Body of pancreas (tissue), 4 donors: ENCODE results near the gene MLLT6. TPM values are rescaled to one million over a fixed set of nuclear protein-coding genes. Genes with fewer than 3 reads are reported as not detected.

Experiments
- ATAC-seq: fragments of 150-250 bp; one replicate; pipeline ENCODE4 v1.9.1; 2016
- DNase-seq, 4 donors: peaks; one replicate each; pipeline ENCODE4 v3.0.0-alpha.2; 2019
- H3K27ac ChIP-seq, 4 donors: fragments of 200-600 bp; sonication (generic); 1 replicate in 3 of 4; 2 replicates in 1 of 4; pipeline versions ENCODE4 v1.5.1 to v1.6.1; 2016 to 2019; ENCODE audit warnings: mild to moderate bottlenecking in 1 of 4, mixed read lengths in 1 of 4, moderate library complexity in 1 of 4
- H3K27me3 ChIP-seq, 2 donors: fragments of 200-600 bp; sonication (generic); one replicate each; pipeline ENCODE4 v1.6.0; 2016; ENCODE audit warnings: mild to moderate bottlenecking in 1 of 2
- H3K36me3 ChIP-seq, 2 donors: fragments of 200-600 bp; sonication (generic); replicated peaks in 1 of 2; 2 replicates each; pipeline ENCODE4 v1.5.1; 2016; ENCODE audit warnings: low read depth in 2 of 2; ENCODE audit not compliant: insufficient read depth in 1 of 2
- H3K4me1 ChIP-seq: fragments of 200-600 bp; sonication (generic); one replicate; pipeline ENCODE4 v1.6.0; 2016
- H3K4me3 ChIP-seq, 2 donors: fragments of 200-600 bp; sonication (generic); 1 replicate in 1 of 2; 2 replicates in 1 of 2; pipeline ENCODE4 v1.5.1; 2016 to 2019
- H3K9me3 ChIP-seq, 3 donors: fragments of 200-600 bp; sonication (generic); 1 replicate in 2 of 3; 2 replicates in 1 of 3; pipeline ENCODE4 v1.5.1; 2016
- CTCF ChIP-seq, 7 experiments: fragments of 450-650 bp in 4 of 7; fragments of 200-600 bp in 3 of 7; sonication (generic) in 3 of 7; IDR thresholded peaks; one replicate each; pipeline ENCODE4 v1.5.1; 2016 to 2019; ENCODE audit warnings: antibody characterized with exemption in 7 of 7
- POLR2A ChIP-seq, 3 donors: fragments of 450-650 bp; IDR thresholded peaks; one replicate each; pipeline ENCODE4 v1.6.1; 2016; ENCODE audit warnings: antibody characterized with exemption in 3 of 3, mild to moderate bottlenecking in 2 of 3
- WGBS, 2 donors: methylation state at CpG; one replicate each; pipeline ENCODE4 v1.1.5; 2017; 5-methylcytosine and 5-hydroxymethylcytosine counted together
- intact Hi-C: fragments of 100-400 bp; cut with DNase I; formaldehyde crosslinking; loops from one replicate; pipeline ENCODE4 v1.15.1; 2023
- total RNA-seq, 2 donors: library from RNA; depleted of rRNA; stranded (reverse); fragments of >200 nt; gene quantifications; one replicate each; pipeline ENCODE4 v1.1.0, GENCODE V29; 2016

Gene MLLT6
- total RNA-seq, 2 donors from 2014 or later: 90.8 to 121 TPM

GRCh38 chr17:38707678-38708351 is 2.7 kb downstream of the MLLT6 start:
- DNase-seq (no peak), ATAC-seq (no peak)
- H3K27me3 ChIP-seq: no peaks in the 10 kb centered on the region
- TF ChIP-seq POLR2A (IDR thresholded peaks at IDR 0.05): no peak
- TF ChIP-seq CTCF (IDR thresholded peaks at IDR 0.05): no peak
- WGBS, 2 donors: 84 to 85% methylated on average over 19 to 21 of the region's 21 CpGs
- peaks cover 0 to 9% of the 10 kb centered on the region in 2 donors for H3K36me3 ChIP-seq
- H3K9me3 ChIP-seq: no peaks in the 10 kb centered on the region
- intact Hi-C loops: no loop called here
- peaks cover 42% of the 10 kb centered on the region for H3K4me1 ChIP-seq
- no peak overlapping the region for H3K27ac ChIP-seq
- no peak overlapping the region for H3K4me3 ChIP-seq

GRCh38 chr17:38709104-38709820 is 4.2 kb downstream of the MLLT6 start:
- H3K27me3 ChIP-seq: no peaks in the 10 kb centered on the region
- 86 to 92% methylated on average over 16 to 18 of the region's 18 CpGs for WGBS, 2 donors
- intact Hi-C loops: no loop called here
- TF ChIP-seq POLR2A (IDR thresholded peaks at IDR 0.05) (no peak), CTCF (IDR thresholded peaks at IDR 0.05) (no peak)
- H3K9me3 ChIP-seq: no peaks in the 10 kb centered on the region
- no peak overlapping the region for H3K4me3 ChIP-seq
- H3K4me1 ChIP-seq: peaks cover 36% of the 10 kb centered on the region
- peaks cover 0 to 13% of the 10 kb centered on the region in 2 donors for H3K36me3 ChIP-seq
- ATAC-seq: no peak
- H3K27ac ChIP-seq: no peak overlapping the region
- no peak for DNase-seq

GRCh38 chr17:38709864-38710603 is 5.0 kb downstream of the MLLT6 start:
- ATAC-seq (no peak), DNase-seq (no peak)
- H3K9me3 ChIP-seq: no peaks in the 10 kb centered on the region
- intact Hi-C loops: no loop called here
- H3K36me3 ChIP-seq: peaks cover 0 to 16% of the 10 kb centered on the region in 2 donors
- peak overlapping the region in 1 of 4 donors; percentile 5 for H3K27ac ChIP-seq
- no peak for TF ChIP-seq POLR2A (IDR thresholded peaks at IDR 0.05)
- WGBS, 2 donors: 69 to 73% methylated on average over 13 of the region's 13 CpGs
- peaks cover 36% of the 10 kb centered on the region for H3K4me1 ChIP-seq
- no peak overlapping the region for H3K4me3 ChIP-seq
- H3K27me3 ChIP-seq: no peaks in the 10 kb centered on the region

- Histone ChIP-seq H3K36me3 (peaks cover 0 to 17% of the 10 kb centered on the region in 2 donors), H3K9me3 (no peaks in the 10 kb centered on the region), H3K27ac (no peak overlapping the region), H3K27me3 (no peaks in the 10 kb centered on the region), H3K4me3 (no peak overlapping the region), H3K4me1 (peaks cover 36% of the 10 kb centered on the region)
- no peak for DNase-seq
- TF ChIP-seq POLR2A (IDR thresholded peaks at IDR 0.05) (no peak), CTCF (IDR thresholded peaks at IDR 0.05) (no peak)
- ATAC-seq: no peak
- 82 to 94% methylated on average over 3 of the region's 3 CpGs for WGBS, 2 donors
- intact Hi-C loops: no loop called here
These were observed 5.5 kb downstream of the MLLT6 start for GRCh38 chr17:38710604-38710962.

GRCh38 chr17:38710985-38711384 is 5.9 kb downstream of the MLLT6 start:
- Histone ChIP-seq H3K36me3 (peaks cover 0 to 18% of the 10 kb centered on the region in 2 donors), H3K27me3 (no peaks in the 10 kb centered on the region), H3K9me3 (no peaks in the 10 kb centered on the region), H3K27ac (no peak overlapping the region), H3K4me3 (no peak overlapping the region), H3K4me1 (peaks cover 36% of the 10 kb centered on the region)
- intact Hi-C loops: no loop called here
- no peak for TF ChIP-seq POLR2A (IDR thresholded peaks at IDR 0.05)
- TF ChIP-seq CTCF (IDR thresholded peaks at IDR 0.05): no peak
- WGBS, 2 donors: 58 to 72% methylated on average over 5 of the region's 5 CpGs
- no peak for DNase-seq
- ATAC-seq: no peak
